K562 treated with DMSO at 1 percent for 48 hours (cell line): ENCODE results near the gene RHBDF1. TPM values are rescaled to one million over a fixed set of nuclear protein-coding genes. Genes with fewer than 3 reads are reported as not detected.

Experiments
- total RNA-seq: library from RNA; unstranded; fragments of 300-600 nt; gene quantifications from 2 replicates; pipeline ENCODE4 v1.2.3, GENCODE V29; 2022; ENCODE audit warnings: low replicate concordance; ENCODE audit errors: extremely low read depth

Gene RHBDF1, protein sequence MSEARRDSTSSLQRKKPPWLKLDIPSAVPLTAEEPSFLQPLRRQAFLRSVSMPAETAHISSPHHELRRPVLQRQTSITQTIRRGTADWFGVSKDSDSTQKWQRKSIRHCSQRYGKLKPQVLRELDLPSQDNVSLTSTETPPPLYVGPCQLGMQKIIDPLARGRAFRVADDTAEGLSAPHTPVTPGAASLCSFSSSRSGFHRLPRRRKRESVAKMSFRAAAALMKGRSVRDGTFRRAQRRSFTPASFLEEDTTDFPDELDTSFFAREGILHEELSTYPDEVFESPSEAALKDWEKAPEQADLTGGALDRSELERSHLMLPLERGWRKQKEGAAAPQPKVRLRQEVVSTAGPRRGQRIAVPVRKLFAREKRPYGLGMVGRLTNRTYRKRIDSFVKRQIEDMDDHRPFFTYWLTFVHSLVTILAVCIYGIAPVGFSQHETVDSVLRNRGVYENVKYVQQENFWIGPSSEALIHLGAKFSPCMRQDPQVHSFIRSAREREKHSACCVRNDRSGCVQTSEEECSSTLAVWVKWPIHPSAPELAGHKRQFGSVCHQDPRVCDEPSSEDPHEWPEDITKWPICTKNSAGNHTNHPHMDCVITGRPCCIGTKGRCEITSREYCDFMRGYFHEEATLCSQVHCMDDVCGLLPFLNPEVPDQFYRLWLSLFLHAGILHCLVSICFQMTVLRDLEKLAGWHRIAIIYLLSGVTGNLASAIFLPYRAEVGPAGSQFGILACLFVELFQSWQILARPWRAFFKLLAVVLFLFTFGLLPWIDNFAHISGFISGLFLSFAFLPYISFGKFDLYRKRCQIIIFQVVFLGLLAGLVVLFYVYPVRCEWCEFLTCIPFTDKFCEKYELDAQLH
- not detected in 2 replicates for total RNA-seq

DNA sequence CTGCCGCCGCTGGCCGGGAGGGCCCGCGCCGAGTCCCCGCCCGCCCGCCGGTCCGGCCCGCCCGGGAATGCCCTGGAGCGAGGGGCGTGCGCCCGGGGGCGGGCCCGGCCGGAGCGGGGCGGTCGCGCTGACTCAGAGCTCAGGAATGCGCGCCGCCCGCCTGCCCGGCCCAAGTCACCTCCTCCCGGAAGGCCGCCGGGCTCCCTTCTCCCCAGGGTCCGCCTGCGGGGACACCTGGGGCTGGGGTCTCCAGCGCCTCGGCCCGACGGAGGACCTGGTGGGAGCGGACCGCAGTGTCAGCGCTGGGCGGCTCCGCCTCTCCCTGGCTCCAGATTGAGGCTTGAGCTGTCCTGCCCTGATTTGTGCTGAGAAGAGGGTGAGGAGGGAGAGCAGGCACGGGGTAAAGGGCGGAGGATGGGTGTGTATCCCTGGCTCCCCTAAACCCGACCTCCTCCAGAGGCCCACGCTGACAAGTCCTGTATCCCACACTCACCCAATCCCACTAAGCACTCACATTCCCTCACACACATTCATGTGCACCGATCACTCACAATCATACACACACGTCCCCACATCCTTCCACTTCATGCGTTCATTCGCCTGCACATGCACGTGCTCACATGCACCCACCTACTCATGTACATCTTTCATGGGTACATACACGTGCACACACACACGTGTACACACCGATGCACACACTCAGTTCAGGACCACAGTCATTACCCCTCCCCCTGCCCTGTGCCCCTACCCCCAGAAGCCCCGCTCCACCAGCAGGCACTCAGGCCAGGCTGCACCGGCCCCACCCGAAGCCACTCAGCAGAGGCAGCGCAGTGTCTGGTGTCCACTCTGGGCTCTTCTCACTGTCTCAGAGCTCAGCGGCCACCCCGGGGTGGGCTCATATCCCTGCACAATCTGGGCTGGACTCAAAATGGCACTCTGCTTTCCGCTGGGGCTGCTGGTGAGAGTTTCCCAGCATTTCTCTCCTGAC is at the start of gene RHBDF1:
RHBDF1 (minus strand) TSS at position 71 of the 988 bp plus-strand sequence. CDS start 7,616 bp downstream, outside the sequence.

DNA sequence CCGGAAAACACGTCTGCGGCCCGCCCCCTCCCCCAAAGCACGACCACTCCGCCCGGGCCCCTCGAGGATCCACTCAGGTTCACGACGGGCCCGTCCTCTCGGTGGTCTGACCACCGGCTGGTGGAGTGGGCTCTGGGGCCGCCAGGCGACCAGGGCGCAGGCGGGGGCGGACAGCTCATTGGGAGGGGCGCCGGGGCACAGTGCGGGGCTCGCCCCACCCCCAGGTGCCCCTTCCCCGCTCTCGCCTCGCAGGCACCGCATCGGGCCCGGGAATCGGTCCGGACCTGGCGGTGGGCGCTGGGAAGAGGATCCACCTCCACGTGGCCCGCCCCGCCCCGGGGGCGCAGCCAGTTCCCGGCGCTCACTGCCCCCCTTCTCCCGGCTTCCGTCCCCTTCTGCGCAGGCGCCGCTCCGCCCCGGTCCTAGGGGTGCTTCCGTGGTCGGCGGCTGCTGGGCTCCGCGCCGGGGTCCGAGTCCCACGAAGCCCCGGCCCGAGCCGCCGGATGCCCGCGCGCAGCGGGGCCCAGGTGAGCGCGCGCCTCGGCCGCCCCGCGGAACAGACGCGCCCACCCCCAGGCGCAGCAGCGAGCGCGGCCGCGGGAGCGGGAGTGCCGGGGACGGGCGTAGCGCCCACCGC is 5.5 kb upstream of the RHBDF1 start, which contains the start of gene MPG:
MPG (plus strand) TSS at position 419 of the 637 bp plus-strand sequence; CDS start at position 504, 85 bp downstream.

DNA sequence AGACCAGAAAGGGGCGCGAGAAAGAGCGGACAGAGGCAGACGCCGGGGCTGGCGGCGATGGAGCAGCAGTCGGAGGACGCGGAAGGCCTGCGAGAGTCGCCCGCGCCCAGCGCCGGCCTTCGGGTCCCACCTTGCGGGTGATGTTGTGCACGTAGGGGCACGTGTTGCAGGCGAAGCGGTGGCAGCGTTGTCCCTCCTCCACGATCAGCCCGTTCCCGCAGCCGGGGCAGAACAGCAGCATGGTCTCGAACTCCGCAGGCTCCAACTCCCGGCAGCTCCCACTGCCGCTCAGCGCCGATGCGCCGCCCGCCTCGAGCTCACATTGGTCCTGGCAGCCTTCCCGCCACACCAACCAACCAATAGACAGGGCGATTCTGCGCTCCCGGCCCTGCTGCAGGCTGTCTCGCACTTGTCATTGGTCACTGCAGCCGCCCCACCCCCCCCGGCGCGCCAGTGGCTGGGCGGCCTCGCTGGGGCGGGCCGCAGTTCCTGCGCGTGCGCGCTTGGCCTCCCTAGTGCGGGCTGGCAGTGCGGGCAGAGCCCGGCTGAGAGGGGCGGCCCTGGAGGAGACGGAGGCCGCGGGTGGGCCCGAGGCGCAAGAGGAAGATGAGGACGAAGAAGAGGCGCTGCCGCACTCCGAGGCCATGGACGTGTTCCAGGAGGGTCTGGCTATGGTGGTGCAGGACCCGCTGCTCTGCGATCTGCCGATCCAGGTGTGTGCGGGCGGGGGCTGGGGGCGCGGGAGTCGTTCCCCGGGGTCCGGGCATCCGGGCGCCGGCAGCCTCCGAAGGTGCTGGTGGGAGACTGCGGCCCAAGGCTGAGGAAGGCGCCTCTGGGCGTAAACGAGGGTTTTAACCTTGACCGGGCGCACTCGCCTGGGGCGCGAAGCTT is 18.8 kb downstream of the RHBDF1 start, which contains the start of the genes POLR3K and SNRNP25:
POLR3K (minus strand) TSS at position 263 of the 891 bp plus-strand sequence; CDS start at position 241, 22 bp downstream.
SNRNP25 (plus strand) TSS at position 483 of the 891 bp plus-strand sequence; CDS start at position 672, 189 bp downstream.

Other genes with a start within 250 kb of the RHBDF1 start
- not detected in 2 replicates for gene POLR3K, start 19.0 kb downstream of the RHBDF1 start, total RNA-seq
- gene SNRNP25, start 18.8 kb downstream of the RHBDF1 start, total RNA-seq, result not detected in 2 replicates
- gene MPG, start 5.6 kb upstream of the RHBDF1 start, total RNA-seq, result not detected in 2 replicates
- not detected in 2 replicates for gene NPRL3, start 66.0 kb upstream of the RHBDF1 start, total RNA-seq
- gene HBZ, start 80.0 kb upstream of the RHBDF1 start, total RNA-seq, result not detected in 2 replicates
- not detected in 2 replicates for gene HBM, start 93.3 kb upstream of the RHBDF1 start, total RNA-seq
- not detected in 2 replicates for gene HBA2, start 100.2 kb upstream of the RHBDF1 start, total RNA-seq
- not detected in 2 replicates for gene HBA1, start 104.0 kb upstream of the RHBDF1 start, total RNA-seq
- gene HBQ1, start 107.8 kb upstream of the RHBDF1 start, total RNA-seq, result not detected in 2 replicates
- not detected in 2 replicates for gene LUC7L, start 156.8 kb upstream of the RHBDF1 start, total RNA-seq
- not detected in 2 replicates for gene FAM234A, start 162.2 kb upstream of the RHBDF1 start, total RNA-seq
- gene RGS11, start 203.3 kb upstream of the RHBDF1 start, total RNA-seq, result not detected in 2 replicates
- gene ARHGDIG, start 208.0 kb upstream of the RHBDF1 start, total RNA-seq, result not detected in 2 replicates
- not detected in 2 replicates for gene PDIA2, start 210.5 kb upstream of the RHBDF1 start, total RNA-seq